Duodenal mucosa (tissue), 2 donors: ENCODE results near the gene LYL1.
A peak's percentile ranks its signal among the peaks of the same experiment; 100 is the strongest.

Experiments used
- H3K27ac ChIP-seq: one replicate; pipeline ENCODE4 v1.7.0; 2013; ENCODE audit warnings: low read depth, low read length
- H3K27me3 ChIP-seq, 2 donors: one replicate each; pipeline ENCODE4 v1.7.0; 2013; ENCODE audit warnings: low read length in 2 of 2, control low read depth in 1 of 2; ENCODE audit not compliant: insufficient read depth in 2 of 2, control insufficient read depth in 1 of 2
- H3K36me3 ChIP-seq, 2 donors: one replicate each; pipeline ENCODE4 v1.7.0; 2013; ENCODE audit warnings: low read length in 2 of 2, control low read depth in 1 of 2; ENCODE audit not compliant: insufficient read depth in 2 of 2, control insufficient read depth in 1 of 2
- H3K4me1 ChIP-seq, 2 donors: one replicate each; pipeline ENCODE4 v1.7.0; 2013; ENCODE audit warnings: low read length in 2 of 2, control low read depth in 1 of 2; ENCODE audit not compliant: insufficient read depth in 2 of 2, control insufficient read depth in 1 of 2
- H3K4me3 ChIP-seq, 2 donors: one replicate each; pipeline ENCODE4 v1.7.0; 2013; ENCODE audit warnings: low read length in 2 of 2, low read depth in 1 of 2
- H3K9ac ChIP-seq, 2 donors: one replicate each; pipeline ENCODE4 v1.7.0; 2013; ENCODE audit warnings: low read length in 2 of 2, low read depth in 1 of 2
- H3K9me3 ChIP-seq, 2 donors: one replicate each; pipeline ENCODE4 v1.7.0; 2013; ENCODE audit warnings: low read length in 2 of 2, control low read depth in 1 of 2; ENCODE audit not compliant: control insufficient read depth in 1 of 2

The LYL1 gene

DNA sequence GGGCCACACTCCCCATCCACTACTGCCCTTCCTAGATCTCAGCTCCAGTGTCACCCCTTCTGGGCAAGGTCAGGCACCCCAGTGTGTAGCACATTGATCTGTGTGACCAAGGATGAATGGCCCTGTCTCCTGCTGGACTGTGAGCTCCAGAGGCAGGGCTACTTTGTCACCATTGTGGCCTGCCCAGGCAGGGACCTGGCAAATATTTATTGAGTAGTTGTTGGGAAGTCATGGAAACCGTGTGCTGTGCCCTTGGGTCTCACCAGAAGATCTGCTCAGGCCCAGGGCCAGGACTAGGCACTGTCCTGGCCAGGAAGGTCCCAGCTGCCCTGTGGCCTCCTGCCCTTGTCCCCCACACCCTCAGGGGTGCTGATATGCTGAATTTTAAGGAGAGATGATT is 25.9 kb upstream of the LYL1 start:
- H3K27ac ChIP-seq: no peak overlapping the region
- no peaks in the 10 kb centered on the region for H3K9me3 ChIP-seq
- no peaks in the 10 kb centered on the region for H3K27me3 ChIP-seq
- H3K4me1 ChIP-seq: peaks cover 0 to 3% of the 10 kb centered on the region in 2 donors
- H3K9ac ChIP-seq: no peak overlapping the region
- peaks cover 0 to 10% of the 10 kb centered on the region in 2 donors for H3K36me3 ChIP-seq
- H3K4me3 ChIP-seq: no peak overlapping the region

DNA sequence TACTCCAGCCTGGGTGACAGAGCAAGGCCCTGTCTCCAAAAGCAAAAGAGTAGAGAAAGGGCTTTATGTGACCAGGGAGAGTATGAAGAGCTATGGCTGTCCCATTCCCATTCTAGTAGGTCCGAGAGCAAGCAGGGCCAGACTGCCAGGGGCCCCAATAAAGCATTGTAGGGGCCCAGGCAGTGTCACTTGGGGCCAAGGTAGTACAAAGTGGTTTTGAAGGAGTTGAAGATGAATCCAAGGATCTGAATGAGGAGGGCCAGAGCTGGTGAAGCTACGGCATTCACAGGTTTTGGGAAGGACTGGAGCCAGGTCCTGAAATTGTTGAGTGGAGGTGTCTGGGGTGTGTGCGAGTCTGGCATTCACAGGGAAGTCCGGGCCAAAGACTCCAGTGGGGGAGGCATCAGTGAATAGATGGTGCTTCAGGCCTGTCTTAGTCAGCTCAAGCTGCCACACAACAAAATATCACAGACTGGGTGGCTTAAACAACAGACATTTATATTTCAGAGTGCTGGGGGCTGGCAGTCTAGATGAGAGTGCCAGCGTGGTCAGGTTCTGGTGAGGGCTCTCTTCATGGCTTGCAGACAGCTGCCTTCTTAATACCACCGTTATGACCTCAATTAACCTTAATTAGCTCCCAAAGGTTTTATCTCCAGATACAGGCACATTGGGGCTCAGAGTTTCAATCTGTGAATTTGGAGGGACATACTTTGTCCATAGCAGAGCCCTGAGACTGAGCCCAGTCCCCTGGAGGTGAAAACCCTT is 25.3 kb upstream of the LYL1 start:
- Histone ChIP-seq H3K36me3 (peaks cover 0 to 11% of the 10 kb centered on the region in 2 donors), H3K27me3 (no peaks in the 10 kb centered on the region), H3K9me3 (no peaks in the 10 kb centered on the region), H3K27ac (no peak overlapping the region), H3K4me3 (no peak overlapping the region), H3K9ac (no peak overlapping the region), H3K4me1 (peaks cover 0 to 3% of the 10 kb centered on the region in 2 donors)

DNA sequence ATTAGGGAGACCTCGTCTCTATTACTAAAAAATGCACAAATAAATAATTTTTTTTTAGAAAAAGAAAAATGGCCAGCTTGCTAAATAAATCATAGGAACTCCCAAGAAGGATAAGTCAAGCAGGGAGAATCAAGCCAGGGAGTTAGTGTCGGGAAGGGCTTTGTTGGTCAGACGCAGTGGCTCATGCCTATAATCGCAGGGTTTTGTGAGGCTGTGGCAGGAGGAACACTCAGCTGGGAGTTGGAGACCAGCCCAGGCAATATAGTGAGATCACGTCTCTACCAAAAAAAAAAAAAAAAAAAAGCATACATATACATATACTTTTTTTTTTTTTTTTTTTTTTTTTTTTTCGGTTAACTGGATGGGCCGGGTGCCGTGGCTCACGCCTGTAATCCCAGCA is 24.4 kb upstream of the LYL1 start:
- Histone ChIP-seq H3K9me3 (no peaks in the 10 kb centered on the region), H3K36me3 (peaks cover 0 to 13% of the 10 kb centered on the region in 2 donors), H3K9ac (no peak overlapping the region), H3K4me1 (peaks cover 2 to 4% of the 10 kb centered on the region in 2 donors), H3K27ac (no peak overlapping the region), H3K27me3 (no peaks in the 10 kb centered on the region), H3K4me3 (no peak overlapping the region)

DNA sequence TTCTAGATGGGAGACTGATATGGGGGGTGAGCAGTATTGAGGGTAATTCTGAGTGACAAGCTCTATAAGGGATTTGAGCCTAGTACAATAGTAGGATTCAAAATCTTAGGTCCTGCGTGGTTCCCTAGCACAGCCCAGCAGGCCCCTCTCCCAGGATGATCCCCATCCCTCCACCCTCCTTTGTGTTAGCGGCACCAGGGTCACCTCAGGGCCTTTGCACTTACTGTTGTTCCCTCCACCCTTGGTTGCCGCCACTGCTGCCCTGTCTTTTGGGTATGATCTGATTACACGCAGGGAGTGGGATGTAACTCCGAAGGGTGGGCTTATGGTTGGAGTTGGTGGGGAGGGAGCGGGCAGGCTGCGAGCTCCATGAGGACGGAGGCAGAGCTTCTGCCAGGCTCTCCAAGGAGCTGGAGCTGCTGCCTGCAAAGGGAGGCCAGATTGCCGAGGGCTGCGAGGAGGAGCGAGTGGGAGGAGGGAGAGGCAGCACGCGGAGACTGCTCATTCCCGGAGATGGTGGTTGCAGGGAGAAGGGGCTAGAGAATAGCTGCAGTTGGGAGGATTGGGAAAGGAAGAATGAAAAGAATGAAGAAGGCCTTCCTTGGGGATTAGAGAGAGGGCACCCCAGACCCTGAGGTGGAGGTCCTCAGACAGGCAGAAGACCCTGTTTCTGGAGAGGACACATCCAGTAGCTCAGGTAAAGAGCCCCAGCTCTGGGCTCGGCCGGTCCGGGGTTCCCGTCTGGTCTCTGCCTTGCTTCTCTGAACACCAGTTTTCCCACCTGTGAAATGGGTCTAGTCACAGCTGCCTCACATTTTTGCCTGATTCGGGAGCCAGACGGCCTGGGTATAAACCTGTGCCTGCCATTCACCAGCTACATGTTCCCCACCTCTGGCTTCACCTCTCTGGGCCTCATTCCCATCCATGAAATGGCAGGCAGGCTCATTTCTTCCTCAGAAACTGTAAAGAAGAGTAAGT is 20.6 kb upstream of the LYL1 start:
- no peaks in the 10 kb centered on the region for H3K9me3 ChIP-seq
- peaks cover 31 to 33% of the 10 kb centered on the region in 2 donors for H3K4me1 ChIP-seq
- no peak overlapping the region for H3K9ac ChIP-seq
- no peak overlapping the region for H3K27ac ChIP-seq
- H3K27me3 ChIP-seq: no peaks in the 10 kb centered on the region
- H3K36me3 ChIP-seq: peaks cover 0 to 13% of the 10 kb centered on the region in 2 donors
- no peak overlapping the region for H3K4me3 ChIP-seq

DNA sequence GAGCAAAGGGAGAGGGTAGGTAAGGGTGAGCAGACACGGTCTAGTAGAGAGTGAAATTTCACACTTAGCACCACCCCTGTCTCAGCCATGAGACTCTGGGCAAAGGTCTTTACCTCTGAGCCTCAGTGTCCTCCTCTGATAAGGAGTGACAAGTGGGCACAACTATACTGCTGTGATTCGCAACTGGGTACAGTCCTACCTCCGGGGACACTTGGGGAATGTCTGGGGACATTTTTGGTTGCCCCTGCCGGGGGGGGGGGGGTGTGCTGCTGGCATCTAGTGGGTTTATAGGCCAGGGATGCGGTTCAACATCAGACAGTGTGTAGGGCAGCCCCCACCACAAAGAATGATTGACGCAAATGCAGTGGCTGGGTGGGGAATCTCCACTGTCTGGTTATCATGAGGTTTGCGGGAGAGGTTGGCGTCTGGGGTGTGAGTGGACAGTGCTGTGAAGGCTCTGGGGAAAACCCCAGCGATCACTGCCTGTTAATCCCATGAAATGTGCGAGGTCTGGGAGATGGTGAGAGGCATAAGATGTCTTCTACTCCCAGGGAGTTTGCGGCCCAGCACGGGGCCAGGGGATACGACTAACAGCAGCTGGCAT is 19.7 kb upstream of the LYL1 start:
- Histone ChIP-seq H3K36me3 (peaks cover 0 to 13% of the 10 kb centered on the region in 2 donors), H3K27me3 (no peaks in the 10 kb centered on the region), H3K4me3 (peak overlapping the region in 1 of 2 donors; percentile 11), H3K4me1 (peaks cover 31 to 33% of the 10 kb centered on the region in 2 donors), H3K9ac (peak overlapping the region in 1 of 2 donors; percentile 19), H3K9me3 (no peaks in the 10 kb centered on the region), H3K27ac (no peak overlapping the region)

DNA sequence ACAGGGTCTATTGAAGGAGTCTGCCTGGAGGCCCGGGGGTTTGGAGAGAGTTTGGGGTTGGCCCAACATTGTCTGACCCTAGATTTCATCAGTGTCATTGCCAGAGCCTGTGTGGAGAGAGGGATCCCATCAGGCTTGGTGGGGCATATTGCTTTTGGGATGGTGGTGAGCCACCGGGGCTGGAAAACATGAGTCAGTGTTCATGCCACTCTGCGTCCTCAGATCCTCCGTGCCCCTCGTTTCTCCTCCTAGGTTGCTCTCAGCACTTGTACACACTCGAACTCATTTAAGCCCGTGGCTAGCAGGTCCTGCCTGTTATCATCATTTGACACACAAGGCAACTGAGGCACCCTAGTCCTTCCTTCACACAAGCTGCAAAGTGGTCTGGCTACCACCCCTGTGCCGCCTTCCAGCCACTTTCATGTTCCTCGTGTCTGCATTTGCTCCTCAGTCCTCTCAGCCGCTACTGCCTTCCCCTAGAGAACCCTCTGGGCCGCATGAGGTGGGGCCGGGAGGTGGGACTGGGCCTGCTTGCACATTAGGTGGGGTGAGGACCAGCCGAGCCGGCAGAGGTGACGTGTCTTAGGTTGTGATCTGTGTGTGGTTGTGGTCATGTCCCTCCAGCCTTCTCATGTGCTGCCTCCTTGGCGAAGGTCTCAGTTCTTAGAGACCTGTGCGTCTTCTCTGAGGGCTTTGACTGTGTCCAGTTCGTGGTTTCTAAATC is 19.1 kb upstream of the LYL1 start:
- H3K27ac ChIP-seq: no peak overlapping the region
- H3K36me3 ChIP-seq: peaks cover 0 to 13% of the 10 kb centered on the region in 2 donors
- H3K4me3 ChIP-seq: peak overlapping the region in 1 of 2 donors; percentile 11
- H3K4me1 ChIP-seq: peaks cover 33 to 36% of the 10 kb centered on the region in 2 donors
- no peaks in the 10 kb centered on the region for H3K27me3 ChIP-seq
- peak overlapping the region in 1 of 2 donors; percentile 19 for H3K9ac ChIP-seq
- no peaks in the 10 kb centered on the region for H3K9me3 ChIP-seq

DNA sequence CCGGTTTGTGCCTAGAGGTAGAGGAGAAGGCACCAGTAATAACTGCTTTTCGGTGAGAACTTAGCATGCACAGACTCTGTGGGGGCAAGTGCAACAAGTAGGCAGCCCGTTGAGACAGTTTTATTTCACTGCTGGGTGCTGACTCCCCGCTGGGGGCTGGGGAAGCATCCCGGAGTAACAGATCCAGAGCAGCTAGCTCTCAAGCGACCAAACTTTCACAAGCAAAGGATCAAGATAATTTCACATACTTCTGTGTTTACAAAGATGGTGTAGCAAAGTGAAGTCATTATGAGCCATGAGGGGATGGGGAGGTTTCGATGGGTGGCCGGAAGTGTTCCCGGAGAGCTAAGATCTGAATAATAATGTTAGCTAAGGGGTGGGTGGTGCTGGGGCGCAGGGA is 18.2 kb upstream of the LYL1 start:
- Histone ChIP-seq H3K9me3 (no peaks in the 10 kb centered on the region), H3K4me1 (peaks cover 36 to 41% of the 10 kb centered on the region in 2 donors), H3K36me3 (peaks cover 0 to 8% of the 10 kb centered on the region in 2 donors), H3K9ac (peak overlapping the region in 1 of 2 donors; percentile 33), H3K4me3 (no peak overlapping the region), H3K27me3 (no peaks in the 10 kb centered on the region), H3K27ac (no peak overlapping the region)

DNA sequence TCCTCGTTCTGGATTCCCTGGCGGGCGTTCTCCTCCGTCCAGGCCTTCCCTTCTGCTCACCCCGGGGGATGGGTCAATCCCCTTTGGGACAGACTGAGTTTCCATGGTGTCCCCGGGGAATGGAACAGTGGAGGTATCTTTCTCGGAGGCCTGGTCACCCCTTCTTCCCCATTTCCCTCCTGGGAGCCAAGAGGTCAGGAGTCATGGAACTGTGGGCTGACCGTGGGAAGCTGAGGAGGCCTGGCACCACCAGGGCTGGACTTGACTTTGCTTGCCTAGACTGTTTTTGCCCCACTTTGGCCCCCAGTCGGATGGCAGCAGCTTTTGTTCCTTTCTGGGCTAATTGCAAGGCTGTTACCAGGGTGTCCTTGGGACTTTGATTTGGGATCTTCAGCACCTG is 17.4 kb upstream of the LYL1 start:
- no peaks in the 10 kb centered on the region for H3K27me3 ChIP-seq
- peak overlapping the region in 1 of 2 donors; percentile 56 for H3K9ac ChIP-seq
- H3K27ac ChIP-seq: no peak overlapping the region
- H3K36me3 ChIP-seq: peaks cover 0 to 8% of the 10 kb centered on the region in 2 donors
- no peak overlapping the region for H3K4me3 ChIP-seq
- no peaks in the 10 kb centered on the region for H3K9me3 ChIP-seq
- H3K4me1 ChIP-seq: peaks cover 41 to 47% of the 10 kb centered on the region in 2 donors

DNA sequence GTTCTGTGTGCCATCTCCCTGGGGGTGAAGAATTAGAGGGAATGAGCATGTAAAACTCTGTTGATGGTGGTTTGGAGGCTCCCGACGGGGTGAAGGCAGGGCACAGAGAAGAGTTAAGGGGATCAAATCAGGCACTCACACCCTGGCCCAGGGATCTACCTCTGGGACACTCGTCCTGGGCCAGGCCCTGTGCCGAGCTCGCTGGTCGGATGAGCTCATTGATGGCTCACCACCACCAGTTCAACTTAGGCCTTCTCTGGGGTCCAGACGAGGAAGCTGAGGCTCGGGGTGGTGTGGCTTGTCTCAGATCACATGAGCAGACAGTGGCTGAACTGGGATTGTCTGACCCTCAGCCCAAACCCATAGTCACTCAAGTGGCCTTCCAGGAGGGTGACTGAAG is 17.0 kb upstream of the LYL1 start:
- Histone ChIP-seq H3K27ac (no peak overlapping the region), H3K4me3 (peak overlapping the region; percentile 65 to 80)

More for the DNA sequence above, 17.0 kb upstream of the LYL1 start:
- Histone ChIP-seq H3K36me3 (peaks cover 0 to 7% of the 10 kb centered on the region in 2 donors), H3K9me3 (no peaks in the 10 kb centered on the region), H3K4me1 (peaks cover 41 to 47% of the 10 kb centered on the region in 2 donors), H3K27me3 (no peaks in the 10 kb centered on the region), H3K9ac (peak overlapping the region; percentile 48 to 56)
